HepG2 (cell line): ENCODE data around the gene KIF2C. TPM values are rescaled to one million over a fixed set of nuclear protein-coding genes. Genes with fewer than 3 reads are reported as not detected.

Experiments
- EEA1 ChIP-seq: sonication (generic); formaldehyde crosslinking; IDR thresholded peaks from 2 replicates; pipeline ENCODE4 v1.5.1; 2020; ENCODE audit warnings: mild to moderate bottlenecking, missing genetic modification reagents, borderline replicate concordance
- KAT2B ChIP-seq: fragments of 150-350 bp; IDR thresholded peaks from 2 replicates; pipeline ENCODE4 v1.6.1; 2014; ENCODE audit warnings: low read depth, low read length, borderline replicate concordance
- KLF13 ChIP-seq: sonication (generic); formaldehyde crosslinking; IDR thresholded peaks from 2 replicates; pipeline ENCODE4 v1.4.0; 2020; ENCODE audit warnings: mild to moderate bottlenecking, missing genetic modification reagents
- MED8 ChIP-seq: sonication (generic); formaldehyde crosslinking; IDR thresholded peaks from 2 replicates; pipeline ENCODE4 v1.8.1; 2023; ENCODE audit warnings: mild to moderate bottlenecking, missing genetic modification reagents; ENCODE audit not compliant: insufficient replicate concordance
- MTF1 ChIP-seq: sonication (generic); formaldehyde crosslinking; IDR thresholded peaks from 2 replicates; pipeline ENCODE4 v1.5.0; 2020; ENCODE audit warnings: missing genetic modification reagents
- RNF219 ChIP-seq: sonication (generic); formaldehyde crosslinking; IDR thresholded peaks from 2 replicates; pipeline ENCODE4 v1.5.0; 2020; ENCODE audit warnings: mild to moderate bottlenecking, missing genetic modification reagents
- SNRNP70 ChIP-seq: fragments of 200-400 bp; formaldehyde crosslinking; IDR thresholded peaks from 2 replicates; pipeline ENCODE4 v1.6.1; 2017; ENCODE audit warnings: mild to moderate bottlenecking, low read depth, low read length, moderate library complexity
- SOX5 ChIP-seq: IDR thresholded peaks from 2 replicates; pipeline ENCODE4 v1.6.1; 2016; ENCODE audit warnings: borderline replicate concordance
- ZFP41 ChIP-seq: sonication (generic); formaldehyde crosslinking; IDR thresholded peaks from 2 replicates; pipeline ENCODE4 v1.4.0; 2020; ENCODE audit warnings: mild to moderate bottlenecking, missing genetic modification reagents, borderline replicate concordance
- ZNF160 ChIP-seq: sonication (generic); formaldehyde crosslinking; IDR thresholded peaks from 2 replicates; pipeline ENCODE4 v1.8.0; 2022; ENCODE audit warnings: mild to moderate bottlenecking, inconsistent platforms, missing genetic modification reagents
- ZNF24 ChIP-seq: fragments of 450-650 bp; IDR thresholded peaks from 2 replicates; pipeline ENCODE4 v1.6.1; 2017; ENCODE audit warnings: antibody characterized with exemption, mild to moderate bottlenecking
- ZNF576 ChIP-seq: sonication (generic); formaldehyde crosslinking; IDR thresholded peaks from 2 replicates; pipeline ENCODE4 v1.4.0; 2020; ENCODE audit warnings: mild to moderate bottlenecking, missing genetic modification reagents
- ZNF607 ChIP-seq: sonication (generic); formaldehyde crosslinking; IDR thresholded peaks from 2 replicates; pipeline ENCODE4 v1.5.1; 2020; ENCODE audit warnings: missing genetic modification reagents, mild to moderate bottlenecking, borderline replicate concordance
- polyA plus RNA-seq, 8 experiments: library from polyadenylated mRNA; depleted of rRNA in 3 of 8; stranded (reverse) in 7 of 8; unstranded in 1 of 8; fragments of >200 nt; fragmentation: Illumina TruSeq in 4 of 8; extraction: Trizol in 4 of 8; gene quantifications; 2 replicates each; pipeline versions ENCODE4 v1.2.1 to v1.2.3, GENCODE V29; 2011 to 2016; ENCODE audit warnings: low read depth in 4 of 8, missing spikeins in 1 of 8, mixed read lengths in 1 of 8; ENCODE audit not compliant: insufficient read depth in 1 of 8
- total RNA-seq, 5 experiments: library from RNA; depleted of rRNA; stranded (reverse); fragments of >200 nt; fragmentation: Illumina TruSeq; extraction: Trizol; gene quantifications; 2 replicates each; pipeline ENCODE4 v1.2.3, GENCODE V29; 2016; ENCODE audit warnings: low read depth in 1 of 5
- TF ChIP-seq, protein P1 (sequence below): sonication (generic); formaldehyde crosslinking; conservative IDR thresholded peaks from 2 replicates; pipeline ENCODE4 v1.8.0; 2022; ENCODE audit warnings: low read depth, missing genetic modification reagents
- TF ChIP-seq, protein P2 (sequence below): sonication (generic); formaldehyde crosslinking; IDR thresholded peaks from 2 replicates; pipeline ENCODE4 v1.8.0; 2022; ENCODE audit warnings: missing genetic modification reagents, low read depth, mild to moderate bottlenecking, borderline replicate concordance
- TF ChIP-seq, protein P3 (sequence below): sonication (generic); formaldehyde crosslinking; IDR thresholded peaks from 2 replicates; pipeline ENCODE4 v1.9.0; 2021; ENCODE audit warnings: missing genetic modification reagents, borderline replicate concordance
- TF ChIP-seq, protein P4 (sequence below): sonication (generic); formaldehyde crosslinking; IDR thresholded peaks from 2 replicates; pipeline ENCODE4 v1.5.1; 2020; ENCODE audit warnings: missing genetic modification reagents, mild to moderate bottlenecking, borderline replicate concordance

KIF2C gene
- total and polyA plus RNA-seq, 2 of the 13 experiments (the other 11 are each of a cell fraction or from before 2014, with no cell fraction given): 29.7 to 53.7 TPM

DNA sequence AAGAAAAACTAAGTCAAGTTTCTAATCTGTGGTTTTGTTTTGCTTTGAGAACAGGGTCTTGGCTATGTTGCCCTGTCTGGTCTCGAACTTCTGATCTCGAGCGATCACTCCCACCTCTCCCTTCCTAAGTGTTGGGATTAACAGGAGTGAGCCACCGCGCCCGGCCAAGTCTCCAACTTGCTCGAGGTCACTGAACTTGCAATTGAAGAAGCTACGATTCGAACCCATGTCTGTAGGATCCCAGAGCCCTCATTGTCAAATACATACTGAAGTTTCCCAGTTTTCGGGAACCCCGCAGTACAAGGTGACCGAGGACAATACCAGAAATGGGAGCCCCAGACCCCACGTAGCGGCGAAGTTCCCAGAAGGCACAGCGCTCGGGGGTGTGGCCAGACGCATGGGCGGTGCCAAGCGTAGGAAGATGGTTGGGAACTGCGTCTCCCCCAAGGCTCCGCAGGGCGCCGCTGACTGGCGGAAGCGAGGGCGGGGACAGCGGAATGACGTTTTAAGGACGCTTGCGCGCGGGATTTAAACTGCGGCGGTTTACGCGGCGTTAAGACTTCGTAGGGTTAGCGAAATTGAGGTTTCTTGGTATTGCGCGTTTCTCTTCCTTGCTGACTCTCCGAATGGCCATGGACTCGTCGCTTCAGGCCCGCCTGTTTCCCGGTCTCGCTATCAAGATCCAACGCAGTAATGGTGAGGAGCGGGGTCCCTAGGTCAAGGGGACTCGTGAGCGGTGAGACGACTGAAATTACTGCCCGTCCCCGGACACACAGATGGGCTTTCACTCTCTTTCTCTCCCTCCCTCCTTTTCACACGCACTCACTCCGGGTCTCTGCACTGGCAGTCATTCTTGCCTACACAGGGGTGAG, at the start of gene KIF2C (continued):
- TF ChIP-seq, protein P1, sequence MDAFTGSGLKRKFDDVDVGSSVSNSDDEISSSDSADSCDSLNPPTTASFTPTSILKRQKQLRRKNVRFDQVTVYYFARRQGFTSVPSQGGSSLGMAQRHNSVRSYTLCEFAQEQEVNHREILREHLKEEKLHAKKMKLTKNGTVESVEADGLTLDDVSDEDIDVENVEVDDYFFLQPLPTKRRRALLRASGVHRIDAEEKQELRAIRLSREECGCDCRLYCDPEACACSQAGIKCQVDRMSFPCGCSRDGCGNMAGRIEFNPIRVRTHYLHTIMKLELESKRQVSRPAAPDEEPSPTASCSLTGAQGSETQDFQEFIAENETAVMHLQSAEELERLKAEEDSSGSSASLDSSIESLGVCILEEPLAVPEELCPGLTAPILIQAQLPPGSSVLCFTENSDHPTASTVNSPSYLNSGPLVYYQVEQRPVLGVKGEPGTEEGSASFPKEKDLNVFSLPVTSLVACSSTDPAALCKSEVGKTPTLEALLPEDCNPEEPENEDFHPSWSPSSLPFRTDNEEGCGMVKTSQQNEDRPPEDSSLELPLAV (CRISPR knock-in tag): no peak
- TF ChIP-seq MED8 (CRISPR knock-in tag): no peak
- TF ChIP-seq KAT2B: no peak
- TF ChIP-seq ZNF576 (CRISPR knock-in tag): no peak
- peak; percentile 51; the same call in 1 of the 2 replicates for TF ChIP-seq ZNF160
- no peak for TF ChIP-seq EEA1 (CRISPR knock-in tag)
- peak; percentile 53; the same call in 1 of the 2 replicates for TF ChIP-seq SOX5 (CRISPR knock-in tag)
- TF ChIP-seq MTF1: no peak
- TF ChIP-seq ZNF24: no peak
- TF ChIP-seq RNF219 (CRISPR knock-in tag): no peak
- TF ChIP-seq, protein P2, sequence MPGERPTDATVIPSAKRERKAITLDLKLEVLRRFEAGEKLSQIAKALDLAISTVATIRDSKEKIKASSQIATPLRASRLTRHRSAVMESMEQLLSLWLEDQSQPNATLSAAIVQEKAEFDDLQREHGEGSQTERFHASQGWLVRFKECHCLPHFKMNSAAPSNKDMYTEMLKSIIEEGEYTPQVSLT: no peak
- TF ChIP-seq, protein P3, sequence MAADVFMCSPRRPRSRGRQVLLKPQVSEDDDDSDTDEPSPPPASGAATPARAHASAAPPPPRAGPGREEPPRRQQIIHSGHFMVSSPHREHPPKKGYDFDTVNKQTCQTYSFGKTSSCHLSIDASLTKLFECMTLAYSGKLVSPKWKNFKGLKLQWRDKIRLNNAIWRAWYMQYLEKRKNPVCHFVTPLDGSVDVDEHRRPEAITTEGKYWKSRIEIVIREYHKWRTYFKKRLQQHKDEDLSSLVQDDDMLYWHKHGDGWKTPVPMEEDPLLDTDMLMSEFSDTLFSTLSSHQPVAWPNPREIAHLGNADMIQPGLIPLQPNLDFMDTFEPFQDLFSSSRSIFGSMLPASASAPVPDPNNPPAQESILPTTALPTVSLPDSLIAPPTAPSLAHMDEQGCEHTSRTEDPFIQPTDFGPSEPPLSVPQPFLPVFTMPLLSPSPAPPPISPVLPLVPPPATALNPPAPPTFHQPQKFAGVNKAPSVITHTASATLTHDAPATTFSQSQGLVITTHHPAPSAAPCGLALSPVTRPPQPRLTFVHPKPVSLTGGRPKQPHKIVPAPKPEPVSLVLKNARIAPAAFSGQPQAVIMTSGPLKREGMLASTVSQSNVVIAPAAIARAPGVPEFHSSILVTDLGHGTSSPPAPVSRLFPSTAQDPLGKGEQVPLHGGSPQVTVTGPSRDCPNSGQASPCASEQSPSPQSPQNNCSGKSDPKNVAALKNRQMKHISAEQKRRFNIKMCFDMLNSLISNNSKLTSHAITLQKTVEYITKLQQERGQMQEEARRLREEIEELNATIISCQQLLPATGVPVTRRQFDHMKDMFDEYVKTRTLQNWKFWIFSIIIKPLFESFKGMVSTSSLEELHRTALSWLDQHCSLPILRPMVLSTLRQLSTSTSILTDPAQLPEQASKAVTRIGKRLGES (CRISPR knock-in tag): no peak
- TF ChIP-seq, protein P4, sequence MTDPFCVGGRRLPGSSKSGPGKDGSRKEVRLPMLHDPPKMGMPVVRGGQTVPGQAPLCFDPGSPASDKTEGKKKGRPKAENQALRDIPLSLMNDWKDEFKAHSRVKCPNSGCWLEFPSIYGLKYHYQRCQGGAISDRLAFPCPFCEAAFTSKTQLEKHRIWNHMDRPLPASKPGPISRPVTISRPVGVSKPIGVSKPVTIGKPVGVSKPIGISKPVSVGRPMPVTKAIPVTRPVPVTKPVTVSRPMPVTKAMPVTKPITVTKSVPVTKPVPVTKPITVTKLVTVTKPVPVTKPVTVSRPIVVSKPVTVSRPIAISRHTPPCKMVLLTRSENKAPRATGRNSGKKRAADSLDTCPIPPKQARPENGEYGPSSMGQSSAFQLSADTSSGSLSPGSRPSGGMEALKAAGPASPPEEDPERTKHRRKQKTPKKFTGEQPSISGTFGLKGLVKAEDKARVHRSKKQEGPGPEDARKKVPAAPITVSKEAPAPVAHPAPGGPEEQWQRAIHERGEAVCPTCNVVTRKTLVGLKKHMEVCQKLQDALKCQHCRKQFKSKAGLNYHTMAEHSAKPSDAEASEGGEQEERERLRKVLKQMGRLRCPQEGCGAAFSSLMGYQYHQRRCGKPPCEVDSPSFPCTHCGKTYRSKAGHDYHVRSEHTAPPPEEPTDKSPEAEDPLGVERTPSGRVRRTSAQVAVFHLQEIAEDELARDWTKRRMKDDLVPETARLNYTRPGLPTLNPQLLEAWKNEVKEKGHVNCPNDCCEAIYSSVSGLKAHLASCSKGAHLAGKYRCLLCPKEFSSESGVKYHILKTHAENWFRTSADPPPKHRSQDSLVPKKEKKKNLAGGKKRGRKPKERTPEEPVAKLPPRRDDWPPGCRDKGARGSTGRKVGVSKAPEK (CRISPR knock-in tag): no peak
- 0 out of 2 replicates have a peak, but pooled peaks have one; percentile 46 for TF ChIP-seq ZNF607
- no peak for TF ChIP-seq ZFP41 (CRISPR knock-in tag)
- peak; percentile 77; the same call in 1 of the 2 replicates for TF ChIP-seq KLF13 (CRISPR knock-in tag)
- TF ChIP-seq SNRNP70: no peak
